GM23338 (cell line): ENCODE data around the gene ELFN1. TPM values are rescaled to one million over a fixed set of nuclear protein-coding genes. Genes with fewer than 3 reads are reported as not detected.

Experiments used
- ATAC-seq: fragments of 200-7000 bp; cut with Tn5 transposase; 3 replicates; pipeline ENCODE4 v1.9.1; 2020
- DNase-seq: peaks from one replicate; pipeline ENCODE4 v3.0.0-alpha.2; 2015; ENCODE audit warnings: low spot score
- H2AFZ ChIP-seq: fragments of 200-600 bp; sonication (generic); 2 replicates; pipeline ENCODE4 v1.8.0; 2016; ENCODE audit warnings: antibody characterized with exemption, mild to moderate bottlenecking, moderate library complexity
- H3F3A ChIP-seq: fragments of 200-600 bp; sonication (generic); replicated peaks from 2 replicates; pipeline ENCODE4 v1.8.0; 2017; ENCODE audit warnings: antibody characterized with exemption, mixed run types, low read depth
- H3K27ac ChIP-seq: fragments of 200-600 bp; sonication (generic); 2 replicates; pipeline ENCODE4 v1.6.1; 2016; ENCODE audit warnings: low read depth
- H3K27me3 ChIP-seq: fragments of 200-600 bp; sonication (generic); 2 replicates; pipeline ENCODE4 v1.8.0; 2016; ENCODE audit warnings: mild to moderate bottlenecking, mixed run types, moderate library complexity; ENCODE audit not compliant: insufficient read depth
- H3K36me3 ChIP-seq: fragments of 200-600 bp; sonication (generic); 2 replicates; pipeline ENCODE4 v1.8.0; 2016; ENCODE audit warnings: mild to moderate bottlenecking; ENCODE audit not compliant: insufficient read depth
- H3K4me1 ChIP-seq: fragments of 200-600 bp; sonication (generic); 2 replicates; pipeline ENCODE4 v1.8.0; 2016; ENCODE audit warnings: mild to moderate bottlenecking, moderate library complexity; ENCODE audit not compliant: insufficient read depth
- H3K4me2 ChIP-seq: fragments of 200-600 bp; sonication (generic); 2 replicates; pipeline ENCODE4 v1.7.1; 2017; ENCODE audit warnings: mixed run types
- H3K4me3 ChIP-seq: fragments of 200-600 bp; sonication (generic); 2 replicates; pipeline ENCODE4 v1.6.1; 2016; ENCODE audit warnings: mixed run types
- H3K79me2 ChIP-seq: fragments of 200-600 bp; sonication (generic); replicated peaks from 2 replicates; pipeline ENCODE4 v1.8.0; 2017; ENCODE audit warnings: mild to moderate bottlenecking; ENCODE audit not compliant: insufficient read depth
- H3K9me2 ChIP-seq: fragments of 200-600 bp; sonication (generic); 2 replicates; pipeline ENCODE4 v1.8.0; 2017; ENCODE audit not compliant: insufficient read depth
- H4K20me1 ChIP-seq: fragments of 200-600 bp; sonication (generic); replicated peaks from 2 replicates; pipeline ENCODE4 v1.8.0; 2017; ENCODE audit warnings: mild to moderate bottlenecking; ENCODE audit not compliant: insufficient read depth
- H3K27ac Mint-ChIP-seq: 2 replicates; pipeline ENCODE4 v1.8.0; 2020; ENCODE audit warnings: inconsistent platforms, mild to moderate bottlenecking, moderate library complexity, mixed read lengths
- H3K27me3 Mint-ChIP-seq: 3 replicates; pipeline ENCODE4 v1.8.0; 2022; ENCODE audit warnings: low read depth, mild to moderate bottlenecking, moderate library complexity, mixed read lengths, inconsistent platforms; ENCODE audit not compliant: insufficient read depth, poor library complexity
- H3K36me3 Mint-ChIP-seq: 3 replicates; pipeline ENCODE4 v1.8.0; 2021; ENCODE audit warnings: low read depth, mild to moderate bottlenecking, inconsistent platforms, moderate library complexity, mixed read lengths
- H3K4me1 Mint-ChIP-seq: 3 replicates; pipeline ENCODE4 v1.8.0; 2020; ENCODE audit warnings: mild to moderate bottlenecking, inconsistent platforms, mixed read lengths
- H3K4me3 Mint-ChIP-seq: 3 replicates; pipeline ENCODE4 v1.8.0; 2021; ENCODE audit warnings: moderate library complexity, mild to moderate bottlenecking, inconsistent platforms, mixed read lengths
- H3K9me3 Mint-ChIP-seq: 3 replicates; pipeline ENCODE4 v1.8.0; 2020; ENCODE audit warnings: moderate library complexity, mild to moderate bottlenecking, inconsistent platforms, mixed read lengths
- CREB1 ChIP-seq: fragments of 250-450 bp; sonication (Bioruptor Pico); IDR thresholded peaks from 2 replicates; pipeline ENCODE4 v1.5.0; 2020; ENCODE audit warnings: low read depth, mild to moderate bottlenecking, moderate library complexity
- EZH2 ChIP-seq: fragments of 200-600 bp; sonication (generic); IDR thresholded peaks from one replicate; pipeline ENCODE4 v1.8.0; 2017; ENCODE audit warnings: antibody characterized with exemption, mild to moderate bottlenecking, low read depth; ENCODE audit not compliant: unreplicated experiment
- EZH2phosphoT487 ChIP-seq: fragments of 200-600 bp; sonication (generic); IDR thresholded peaks from one replicate; pipeline ENCODE4 v1.8.1; 2018; ENCODE audit warnings: antibody characterized with exemption; ENCODE audit not compliant: unreplicated experiment
- JUNB ChIP-seq: IDR thresholded peaks from one replicate; pipeline ENCODE4 v1.6.1; 2016; ENCODE audit warnings: antibody characterized with exemption; ENCODE audit not compliant: unreplicated experiment
- NANOG ChIP-seq: IDR thresholded peaks from 2 replicates; pipeline ENCODE4 v1.6.1; 2016; ENCODE audit warnings: antibody characterized with exemption, borderline replicate concordance
- POLR2AphosphoS5 ChIP-seq: IDR thresholded peaks from 2 replicates; pipeline ENCODE4 v1.6.1; 2016; ENCODE audit warnings: antibody characterized with exemption, low read depth
- STAT1 ChIP-seq: IDR thresholded peaks from one replicate; pipeline ENCODE4 v1.6.1; 2016; ENCODE audit warnings: antibody characterized with exemption; ENCODE audit not compliant: unreplicated experiment
- ZNF114 ChIP-seq: fragments of 250-450 bp; sonication (Bioruptor Pico); IDR thresholded peaks from 2 replicates; pipeline ENCODE4 v1.5.0; 2020; ENCODE audit warnings: mild to moderate bottlenecking, moderate library complexity
- polyA plus RNA-seq: library from polyadenylated mRNA; unstranded; fragments of >200 nt; fragmentation: Nextera tagmentation; extraction: Ambion mirVana; gene quantifications from 2 replicates; pipeline ENCODE4 v1.2.1, GENCODE V29; 2016
- total RNA-seq: library from RNA; depleted of rRNA; stranded (reverse); fragments of >200 nt; shearing (Covaris generic); gene quantifications from 2 replicates; pipeline ENCODE4 v1.2.3, GENCODE V29; 2014
- TF ChIP-seq, protein P1 (sequence below), 2 experiments: fragments of 200-600 bp in 1 of 2; sonication (generic) in 1 of 2; conservative IDR thresholded peaks; 2 replicates each; pipeline versions ENCODE4 v1.5.1 to v1.6.1; 2016 to 2017; ENCODE audit warnings: antibody characterized with exemption in 2 of 2, low read depth in 2 of 2, mild to moderate bottlenecking in 2 of 2, moderate library complexity in 1 of 2
- TF ChIP-seq, protein P2 (sequence below): IDR thresholded peaks from 2 replicates; pipeline ENCODE4 v1.6.1; 2016; ENCODE audit warnings: antibody characterized with exemption
- TF ChIP-seq, protein P3 (sequence below): IDR thresholded peaks from one replicate; pipeline ENCODE4 v1.6.1; 2018; ENCODE audit warnings: antibody characterized with exemption; ENCODE audit not compliant: unreplicated experiment
- TF ChIP-seq, protein P4 (sequence below): fragments of 250-450 bp; sonication (Bioruptor Pico); IDR thresholded peaks from 2 replicates; pipeline ENCODE4 v1.5.0; 2020; ENCODE audit warnings: mild to moderate bottlenecking, moderate library complexity

ELFN1 gene
- total and polyA plus RNA-seq, 2 experiments from 2014 or later, result 0.08 to 3.5 TPM

DNA sequence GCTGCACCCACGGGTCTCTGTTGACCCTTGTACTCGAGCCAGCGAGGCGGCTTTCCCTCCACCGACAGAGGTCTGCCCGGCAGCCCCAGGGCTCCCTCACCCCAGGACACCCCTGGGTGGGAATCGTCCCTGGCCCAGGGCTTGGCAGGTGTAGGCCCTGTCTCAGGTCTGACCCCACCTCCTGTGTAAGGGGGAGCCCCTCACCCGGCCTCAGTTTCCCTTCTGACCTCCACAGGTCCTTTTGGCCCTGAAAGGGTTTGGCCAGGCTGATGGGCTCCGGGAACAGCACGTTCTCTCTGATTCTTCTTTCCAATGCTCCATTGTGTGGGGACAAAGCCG, 25.0 kb upstream of the ELFN1 start:
- Histone ChIP-seq H3K4me2 (no peak overlapping the region), H3K79me2 (no peaks in the 10 kb centered on the region), H2AFZ (no peak overlapping the region), H3K4me1 (no peaks in the 10 kb centered on the region), H4K20me1 (no peaks in the 10 kb centered on the region), H3K9me2 (no peaks in the 10 kb centered on the region), H3K27ac (no peak overlapping the region), H3F3A (no peaks in the 10 kb centered on the region), H3K4me3 (no peak overlapping the region), H3K36me3 (no peaks in the 10 kb centered on the region), H3K27me3 (no peaks in the 10 kb centered on the region)
- DNase-seq (no peak), ATAC-seq (no peak)
- Mint-ChIP-seq H3K36me3 (no peaks in the 10 kb centered on the region), H3K27me3 (peaks cover 9% of the 10 kb centered on the region), H3K27ac (no peak overlapping the region), H3K4me3 (no peak overlapping the region), H3K4me1 (no peaks in the 10 kb centered on the region; the same call in 2 of the 3 replicates), H3K9me3 (no peaks in the 10 kb centered on the region)
- TF ChIP-seq, protein P1, sequence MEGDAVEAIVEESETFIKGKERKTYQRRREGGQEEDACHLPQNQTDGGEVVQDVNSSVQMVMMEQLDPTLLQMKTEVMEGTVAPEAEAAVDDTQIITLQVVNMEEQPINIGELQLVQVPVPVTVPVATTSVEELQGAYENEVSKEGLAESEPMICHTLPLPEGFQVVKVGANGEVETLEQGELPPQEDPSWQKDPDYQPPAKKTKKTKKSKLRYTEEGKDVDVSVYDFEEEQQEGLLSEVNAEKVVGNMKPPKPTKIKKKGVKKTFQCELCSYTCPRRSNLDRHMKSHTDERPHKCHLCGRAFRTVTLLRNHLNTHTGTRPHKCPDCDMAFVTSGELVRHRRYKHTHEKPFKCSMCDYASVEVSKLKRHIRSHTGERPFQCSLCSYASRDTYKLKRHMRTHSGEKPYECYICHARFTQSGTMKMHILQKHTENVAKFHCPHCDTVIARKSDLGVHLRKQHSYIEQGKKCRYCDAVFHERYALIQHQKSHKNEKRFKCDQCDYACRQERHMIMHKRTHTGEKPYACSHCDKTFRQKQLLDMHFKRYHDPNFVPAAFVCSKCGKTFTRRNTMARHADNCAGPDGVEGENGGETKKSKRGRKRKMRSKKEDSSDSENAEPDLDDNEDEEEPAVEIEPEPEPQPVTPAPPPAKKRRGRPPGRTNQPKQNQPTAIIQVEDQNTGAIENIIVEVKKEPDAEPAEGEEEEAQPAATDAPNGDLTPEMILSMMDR (conservative IDR thresholded peaks at IDR 0.05; ENCODE audit: low read depth in 2 of 2), result no peak
- TF ChIP-seq ZNF114 (CRISPR knock-in tag) (no peak), CREB1 (no peak), JUNB (no peak), EZH2 (no peak), STAT1 (no peak), POLR2AphosphoS5 (no peak), NANOG (no peak), EZH2phosphoT487 (no peak)
- TF ChIP-seq, protein P2, sequence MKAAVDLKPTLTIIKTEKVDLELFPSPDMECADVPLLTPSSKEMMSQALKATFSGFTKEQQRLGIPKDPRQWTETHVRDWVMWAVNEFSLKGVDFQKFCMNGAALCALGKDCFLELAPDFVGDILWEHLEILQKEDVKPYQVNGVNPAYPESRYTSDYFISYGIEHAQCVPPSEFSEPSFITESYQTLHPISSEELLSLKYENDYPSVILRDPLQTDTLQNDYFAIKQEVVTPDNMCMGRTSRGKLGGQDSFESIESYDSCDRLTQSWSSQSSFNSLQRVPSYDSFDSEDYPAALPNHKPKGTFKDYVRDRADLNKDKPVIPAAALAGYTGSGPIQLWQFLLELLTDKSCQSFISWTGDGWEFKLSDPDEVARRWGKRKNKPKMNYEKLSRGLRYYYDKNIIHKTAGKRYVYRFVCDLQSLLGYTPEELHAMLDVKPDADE, result no peak
- TF ChIP-seq, protein P3, sequence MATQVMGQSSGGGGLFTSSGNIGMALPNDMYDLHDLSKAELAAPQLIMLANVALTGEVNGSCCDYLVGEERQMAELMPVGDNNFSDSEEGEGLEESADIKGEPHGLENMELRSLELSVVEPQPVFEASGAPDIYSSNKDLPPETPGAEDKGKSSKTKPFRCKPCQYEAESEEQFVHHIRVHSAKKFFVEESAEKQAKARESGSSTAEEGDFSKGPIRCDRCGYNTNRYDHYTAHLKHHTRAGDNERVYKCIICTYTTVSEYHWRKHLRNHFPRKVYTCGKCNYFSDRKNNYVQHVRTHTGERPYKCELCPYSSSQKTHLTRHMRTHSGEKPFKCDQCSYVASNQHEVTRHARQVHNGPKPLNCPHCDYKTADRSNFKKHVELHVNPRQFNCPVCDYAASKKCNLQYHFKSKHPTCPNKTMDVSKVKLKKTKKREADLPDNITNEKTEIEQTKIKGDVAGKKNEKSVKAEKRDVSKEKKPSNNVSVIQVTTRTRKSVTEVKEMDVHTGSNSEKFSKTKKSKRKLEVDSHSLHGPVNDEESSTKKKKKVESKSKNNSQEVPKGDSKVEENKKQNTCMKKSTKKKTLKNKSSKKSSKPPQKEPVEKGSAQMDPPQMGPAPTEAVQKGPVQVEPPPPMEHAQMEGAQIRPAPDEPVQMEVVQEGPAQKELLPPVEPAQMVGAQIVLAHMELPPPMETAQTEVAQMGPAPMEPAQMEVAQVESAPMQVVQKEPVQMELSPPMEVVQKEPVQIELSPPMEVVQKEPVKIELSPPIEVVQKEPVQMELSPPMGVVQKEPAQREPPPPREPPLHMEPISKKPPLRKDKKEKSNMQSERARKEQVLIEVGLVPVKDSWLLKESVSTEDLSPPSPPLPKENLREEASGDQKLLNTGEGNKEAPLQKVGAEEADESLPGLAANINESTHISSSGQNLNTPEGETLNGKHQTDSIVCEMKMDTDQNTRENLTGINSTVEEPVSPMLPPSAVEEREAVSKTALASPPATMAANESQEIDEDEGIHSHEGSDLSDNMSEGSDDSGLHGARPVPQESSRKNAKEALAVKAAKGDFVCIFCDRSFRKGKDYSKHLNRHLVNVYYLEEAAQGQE, result no peak
- TF ChIP-seq, protein P4, sequence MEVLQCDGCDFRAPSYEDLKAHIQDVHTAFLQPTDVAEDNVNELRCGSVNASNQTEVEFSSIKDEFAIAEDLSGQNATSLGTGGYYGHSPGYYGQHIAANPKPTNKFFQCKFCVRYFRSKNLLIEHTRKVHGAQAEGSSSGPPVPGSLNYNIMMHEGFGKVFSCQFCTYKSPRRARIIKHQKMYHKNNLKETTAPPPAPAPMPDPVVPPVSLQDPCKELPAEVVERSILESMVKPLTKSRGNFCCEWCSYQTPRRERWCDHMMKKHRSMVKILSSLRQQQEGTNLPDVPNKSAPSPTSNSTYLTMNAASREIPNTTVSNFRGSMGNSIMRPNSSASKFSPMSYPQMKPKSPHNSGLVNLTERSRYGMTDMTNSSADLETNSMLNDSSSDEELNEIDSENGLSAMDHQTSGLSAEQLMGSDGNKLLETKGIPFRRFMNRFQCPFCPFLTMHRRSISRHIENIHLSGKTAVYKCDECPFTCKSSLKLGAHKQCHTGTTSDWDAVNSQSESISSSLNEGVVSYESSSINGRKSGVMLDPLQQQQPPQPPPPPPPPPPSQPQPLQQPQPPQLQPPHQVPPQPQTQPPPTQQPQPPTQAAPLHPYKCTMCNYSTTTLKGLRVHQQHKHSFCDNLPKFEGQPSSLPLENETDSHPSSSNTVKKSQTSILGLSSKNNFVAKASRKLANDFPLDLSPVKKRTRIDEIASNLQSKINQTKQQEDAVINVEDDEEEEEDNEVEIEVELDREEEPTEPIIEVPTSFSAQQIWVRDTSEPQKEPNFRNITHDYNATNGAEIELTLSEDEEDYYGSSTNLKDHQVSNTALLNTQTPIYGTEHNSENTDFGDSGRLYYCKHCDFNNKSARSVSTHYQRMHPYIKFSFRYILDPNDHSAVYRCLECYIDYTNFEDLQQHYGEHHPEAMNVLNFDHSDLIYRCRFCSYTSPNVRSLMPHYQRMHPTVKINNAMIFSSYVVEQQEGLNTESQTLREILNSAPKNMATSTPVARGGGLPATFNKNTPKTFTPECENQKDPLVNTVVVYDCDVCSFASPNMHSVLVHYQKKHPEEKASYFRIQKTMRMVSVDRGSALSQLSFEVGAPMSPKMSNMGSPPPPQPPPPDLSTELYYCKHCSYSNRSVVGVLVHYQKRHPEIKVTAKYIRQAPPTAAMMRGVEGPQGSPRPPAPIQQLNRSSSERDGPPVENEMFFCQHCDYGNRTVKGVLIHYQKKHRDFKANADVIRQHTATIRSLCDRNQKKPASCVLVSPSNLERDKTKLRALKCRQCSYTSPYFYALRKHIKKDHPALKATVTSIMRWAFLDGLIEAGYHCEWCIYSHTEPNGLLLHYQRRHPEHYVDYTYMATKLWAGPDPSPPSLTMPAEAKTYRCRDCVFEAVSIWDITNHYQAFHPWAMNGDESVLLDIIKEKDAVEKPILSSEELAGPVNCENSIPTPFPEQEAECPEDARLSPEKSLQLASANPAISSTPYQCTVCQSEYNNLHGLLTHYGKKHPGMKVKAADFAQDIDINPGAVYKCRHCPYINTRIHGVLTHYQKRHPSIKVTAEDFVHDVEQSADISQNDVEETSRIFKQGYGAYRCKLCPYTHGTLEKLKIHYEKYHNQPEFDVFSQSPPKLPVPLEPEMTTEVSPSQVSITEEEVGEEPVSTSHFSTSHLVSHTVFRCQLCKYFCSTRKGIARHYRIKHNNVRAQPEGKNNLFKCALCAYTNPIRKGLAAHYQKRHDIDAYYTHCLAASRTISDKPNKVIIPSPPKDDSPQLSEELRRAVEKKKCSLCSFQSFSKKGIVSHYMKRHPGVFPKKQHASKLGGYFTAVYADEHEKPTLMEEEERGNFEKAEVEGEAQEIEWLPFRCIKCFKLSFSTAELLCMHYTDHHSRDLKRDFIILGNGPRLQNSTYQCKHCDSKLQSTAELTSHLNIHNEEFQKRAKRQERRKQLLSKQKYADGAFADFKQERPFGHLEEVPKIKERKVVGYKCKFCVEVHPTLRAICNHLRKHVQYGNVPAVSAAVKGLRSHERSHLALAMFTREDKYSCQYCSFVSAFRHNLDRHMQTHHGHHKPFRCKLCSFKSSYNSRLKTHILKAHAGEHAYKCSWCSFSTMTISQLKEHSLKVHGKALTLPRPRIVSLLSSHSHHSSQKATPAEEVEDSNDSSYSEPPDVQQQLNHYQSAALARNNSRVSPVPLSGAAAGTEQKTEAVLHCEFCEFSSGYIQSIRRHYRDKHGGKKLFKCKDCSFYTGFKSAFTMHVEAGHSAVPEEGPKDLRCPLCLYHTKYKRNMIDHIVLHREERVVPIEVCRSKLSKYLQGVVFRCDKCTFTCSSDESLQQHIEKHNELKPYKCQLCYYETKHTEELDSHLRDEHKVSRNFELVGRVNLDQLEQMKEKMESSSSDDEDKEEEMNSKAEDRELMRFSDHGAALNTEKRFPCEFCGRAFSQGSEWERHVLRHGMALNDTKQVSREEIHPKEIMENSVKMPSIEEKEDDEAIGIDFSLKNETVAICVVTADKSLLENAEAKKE (CRISPR knock-in tag), result no peak
